Neural progenitor cell (in vitro differentiated cells): ENCODE results near the gene GNG10.

Experiments used
- CTCF ChIP-seq: fragments of 200-600 bp; sonication (generic); IDR thresholded peaks from 2 replicates; pipeline ENCODE4 v1.5.1; 2017; ENCODE audit warnings: antibody characterized with exemption, mild to moderate bottlenecking
- EZH2 ChIP-seq: fragments of 200-600 bp; sonication (generic); IDR thresholded peaks from 2 replicates; pipeline ENCODE4 v1.6.1; 2017; ENCODE audit warnings: antibody characterized with exemption, mild to moderate bottlenecking, moderate library complexity
- EZH2phosphoT487 ChIP-seq: fragments of 200-600 bp; sonication (generic); IDR thresholded peaks from 2 replicates; pipeline ENCODE4 v1.6.1; 2017; ENCODE audit warnings: antibody characterized with exemption

- TF ChIP-seq CTCF (no peak), EZH2 (no peak), EZH2phosphoT487 (no peak)
Observed at GRCh38 chr9:111700776-111701175, 39.4 kb downstream of the GNG10 start.
